ENCODE results near the gene PARD3. TPM values are rescaled to one million over a fixed set of nuclear protein-coding genes. Genes with fewer than 3 reads are reported as not detected.

Gene PARD3
- total and polyA plus RNA-seq, 12 donors = 17.0 to 93.8 (median 47.3) TPM

GRCh38 chr10:34408381-34408780, 406.7 kb downstream of the PARD3 start:
- DNase-seq = no peak
- Histone ChIP-seq H3K27ac (no peak overlapping the region), H3K36me3 (replicated peaks in 1 of 2) (no peaks in the 10 kb centered on the region), H3K4me3 (no peak overlapping the region), H3K27me3 (no peaks in the 10 kb centered on the region), H3K4me1 (replicated peaks in 1 of 2) (peaks cover 0 to 16% of the 10 kb centered on the region in 2 donors), H3K9me3 (replicated peaks in 1 of 3) (no peaks in the 10 kb centered on the region)
- intact Hi-C loops (cut with DNase I) = no loop called here
- TF ChIP-seq POLR2A (IDR thresholded peaks at IDR 0.05) = no peak
- no peak for TF ChIP-seq CTCF (IDR thresholded peaks at IDR 0.05)
- 89 to 93% (median 91%) methylated on average over 2 of the region's 2 CpGs for WGBS, 4 donors

- TF ChIP-seq POLR2A (IDR thresholded peaks at IDR 0.05) (no peak), CTCF (IDR thresholded peaks at IDR 0.05) (no peak)
- H3K27me3 ChIP-seq = no peaks in the 10 kb centered on the region
- no peaks in the 10 kb centered on the region for H3K36me3 ChIP-seq (replicated peaks in 1 of 2)
- peak in 4 of 7 donors; percentile 12 to 32 (median 16) for DNase-seq
- peaks cover 0 to 16% of the 10 kb centered on the region in 2 donors for H3K4me1 ChIP-seq (replicated peaks in 1 of 2)
- H3K27ac ChIP-seq = no peak overlapping the region
- 61 to 85% (median 72%) methylated on average over 7 of the region's 7 CpGs for WGBS, 4 donors
- no peak overlapping the region for H3K4me3 ChIP-seq
- no peaks in the 10 kb centered on the region for H3K9me3 ChIP-seq (replicated peaks in 1 of 3)
- intact Hi-C loops (cut with DNase I) = no loop called here
Observed at GRCh38 chr10:34407324-34407805, 407.7 kb downstream of the PARD3 start.

- Histone ChIP-seq H3K36me3 (replicated peaks in 1 of 2) (no peaks in the 10 kb centered on the region), H3K27ac (no peak overlapping the region), H3K27me3 (no peaks in the 10 kb centered on the region), H3K9me3 (replicated peaks in 1 of 3) (no peaks in the 10 kb centered on the region), H3K4me1 (replicated peaks in 1 of 2) (peaks cover 0 to 16% of the 10 kb centered on the region in 2 donors), H3K4me3 (no peak overlapping the region)
- WGBS, 4 donors = 64 to 80% (median 70%) methylated on average over 4 of the region's 4 CpGs
- intact Hi-C loops (cut with DNase I) = no loop called here
- no peak for TF ChIP-seq POLR2A (IDR thresholded peaks at IDR 0.05)
- no peak for TF ChIP-seq CTCF (IDR thresholded peaks at IDR 0.05)
- DNase-seq = no peak
Observed at GRCh38 chr10:34406463-34407323, 408.4 kb downstream of the PARD3 start.

GRCh38 chr10:34405611-34406462, 409.3 kb downstream of the PARD3 start:
- Histone ChIP-seq H3K27me3 (no peaks in the 10 kb centered on the region), H3K27ac (no peak overlapping the region), H3K4me1 (replicated peaks in 1 of 2) (peaks cover 0 to 16% of the 10 kb centered on the region in 2 donors), H3K9me3 (replicated peaks in 1 of 3) (no peaks in the 10 kb centered on the region), H3K36me3 (replicated peaks in 1 of 2) (no peaks in the 10 kb centered on the region), H3K4me3 (no peak overlapping the region)
- intact Hi-C loops (cut with DNase I) = no loop called here
- TF ChIP-seq POLR2A (IDR thresholded peaks at IDR 0.05) (no peak), CTCF (IDR thresholded peaks at IDR 0.05) (no peak)
- no peak for DNase-seq
- WGBS, 4 donors = 65 to 70% (median 69%) methylated on average over 3 of the region's 3 CpGs
